Aorta (tissue), 5 donors: ENCODE data around the gene ARID1B. TPM values are rescaled to one million over a fixed set of nuclear protein-coding genes. Genes with fewer than 3 reads are reported as not detected.

Source experiments
- ATAC-seq: fragments of 200-7000 bp; cut with Tn5 transposase; one replicate; pipeline ENCODE4 v1.9.1; 2022; ENCODE audit warnings: moderate library complexity; ENCODE audit not compliant: low FRiP score
- DNase-seq, 2 donors: peaks; one replicate each; pipeline ENCODE4 v3.0.0-alpha.2; 2020
- H3K27ac ChIP-seq, 2 donors: one replicate each; pipeline ENCODE4 v1.5.1; 2013; ENCODE audit warnings: low read length in 2 of 2, mild to moderate bottlenecking in 2 of 2, moderate library complexity in 2 of 2, control low read depth in 1 of 2, inconsistent platforms in 1 of 2, low read depth in 1 of 2
- H3K27me3 ChIP-seq, 2 donors: one replicate each; pipeline ENCODE4 v1.6.1; 2013; ENCODE audit warnings: control low read depth in 1 of 2, low read length in 1 of 2, mild to moderate bottlenecking in 1 of 2, moderate library complexity in 1 of 2; ENCODE audit not compliant: insufficient read depth in 2 of 2, control insufficient read depth in 1 of 2
- H3K36me3 ChIP-seq, 2 donors: one replicate each; pipeline ENCODE4 v1.6.1; 2013; ENCODE audit warnings: control low read depth in 1 of 2, low read length in 1 of 2, mild to moderate bottlenecking in 1 of 2; ENCODE audit not compliant: insufficient read depth in 2 of 2, control insufficient read depth in 1 of 2
- H3K4me1 ChIP-seq, 2 donors: one replicate each; pipeline ENCODE4 v1.6.1; 2013; ENCODE audit warnings: low read length in 2 of 2, control low read depth in 1 of 2, mild to moderate bottlenecking in 1 of 2, moderate library complexity in 1 of 2; ENCODE audit not compliant: insufficient read depth in 2 of 2, control insufficient read depth in 1 of 2
- H3K4me3 ChIP-seq, 2 donors: one replicate each; pipeline ENCODE4 v1.5.1; 2013; ENCODE audit warnings: low read length in 2 of 2, control low read depth in 1 of 2, mild to moderate bottlenecking in 1 of 2
- H3K9me3 ChIP-seq: one replicate; pipeline ENCODE4 v1.6.1; 2013; ENCODE audit warnings: mild to moderate bottlenecking, low read length; ENCODE audit not compliant: control insufficient read depth
- WGBS, 2 donors: extraction: QIAGEN DNeasy Blood & Tissue Kit; methylation state at CpG; one replicate each; pipeline ENCODE4 v1.1.7; 2013; 5-methylcytosine and 5-hydroxymethylcytosine counted together
- intact Hi-C, 2 donors: fragments of 100-400 bp; cut with DNase I; formaldehyde crosslinking; loops; one replicate each; pipeline versions ENCODE4 v1.14.2 to v1.15.0; 2022
- polyA plus RNA-seq, 2 donors: library from polyadenylated mRNA; stranded (reverse); fragments of 200-250 nt; gene quantifications; one replicate each; pipeline ENCODE4 v1.2.3, GENCODE V29; 2013
- total RNA-seq, 2 donors: library from RNA; stranded (reverse); fragmentation: NEBNext Ultra II Directional; extraction: Animal tissue kit (Norgen Biotek cat#: 25700); gene quantifications; one replicate each; pipeline ENCODE4 v1.2.1, GENCODE V29; 2021
- donor health status: healthy with polysubstance abuse.
- donor health status: Bipolar disorder and iron deficiency.
- donor health status: DM: no; HTN: no; CAD: no.
- donor health status: DM: no; HTN: no; CAD: no.
- donor health status: DM: yes; HTN: yes; CAD: no.

ARID1B gene
- total and polyA plus RNA-seq, 4 donors: 6.5 to 143 (median 54.5) TPM

- Histone ChIP-seq H3K36me3 (no peaks in the 10 kb centered on the region), H3K27ac (no peak overlapping the region), H3K4me3 (no peak overlapping the region), H3K9me3 (no peaks in the 10 kb centered on the region), H3K4me1 (peaks cover 2 to 6% of the 10 kb centered on the region in 2 donors), H3K27me3 (no peaks in the 10 kb centered on the region)
- intact Hi-C loops: no loop called here
- ATAC-seq (no peak), DNase-seq (no peak)
- WGBS, 2 donors: 71 to 83% methylated on average over 2 of the region's 2 CpGs
Observed at GRCh38 chr6:156954191-156954590, 177.0 kb downstream of the ARID1B start.

GRCh38 chr6:156954816-156955215, 177.6 kb downstream of the ARID1B start:
- DNase-seq: no peak
- H3K4me1 ChIP-seq: peaks cover 0 to 6% of the 10 kb centered on the region in 2 donors
- H3K27ac ChIP-seq: no peak overlapping the region
- H3K9me3 ChIP-seq: no peaks in the 10 kb centered on the region
- no peaks in the 10 kb centered on the region for H3K27me3 ChIP-seq
- H3K4me3 ChIP-seq: no peak overlapping the region
- no peaks in the 10 kb centered on the region for H3K36me3 ChIP-seq
- no peak for ATAC-seq
- WGBS, 2 donors: 96 to 97% methylated on average over 12 of the region's 12 CpGs
- intact Hi-C loops: no loop called here

DNA sequence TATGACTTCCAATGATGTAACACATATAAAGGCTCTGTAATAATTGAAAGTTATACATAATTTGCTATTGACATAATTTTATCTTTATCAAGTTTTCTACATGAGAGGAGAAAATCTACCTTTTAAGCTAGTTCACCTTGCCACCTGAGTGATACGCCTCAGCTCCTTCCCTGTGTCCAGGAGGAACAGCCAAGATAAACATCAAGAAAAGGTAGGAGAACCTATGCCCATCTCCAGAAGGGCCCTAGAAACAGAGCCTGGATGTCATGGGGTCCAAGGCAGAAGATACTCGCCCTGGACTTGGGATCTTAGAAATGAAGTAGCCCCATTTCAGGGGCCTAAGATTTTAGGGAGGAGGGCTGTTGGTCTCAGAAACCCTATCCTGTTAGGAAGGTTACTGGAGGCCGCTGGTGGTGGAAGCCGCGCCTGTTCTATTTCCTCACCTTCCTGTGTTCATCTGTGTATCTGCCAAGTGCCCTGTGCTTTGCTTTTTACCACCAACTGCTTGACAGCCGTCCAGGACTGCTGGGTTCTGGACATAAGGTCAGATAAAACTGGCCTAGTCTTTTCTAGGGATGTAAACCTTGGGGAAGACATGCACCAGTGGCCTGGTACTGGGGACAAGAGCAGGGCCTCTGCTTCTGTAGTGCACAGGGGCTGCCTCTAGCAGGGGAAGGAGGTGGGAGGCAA, 178.5 kb downstream of the ARID1B start:
- Histone ChIP-seq H3K4me3 (no peak overlapping the region), H3K27me3 (no peaks in the 10 kb centered on the region), H3K27ac (peak overlapping the region in 1 of 2 donors; percentile 30), H3K4me1 (peaks cover 0 to 6% of the 10 kb centered on the region in 2 donors), H3K36me3 (no peaks in the 10 kb centered on the region), H3K9me3 (no peaks in the 10 kb centered on the region)
- ATAC-seq: peak; percentile 61
- intact Hi-C loops: no loop called here
- DNase-seq: peak in 1 of 2 donors; percentile 56
- 48 to 68% methylated on average over 6 of the region's 6 CpGs for WGBS, 2 donors

GRCh38 chr6:156956286-156956685, 179.1 kb downstream of the ARID1B start:
- peak; percentile 6 for ATAC-seq
- intact Hi-C loops: no loop called here
- DNase-seq: no peak
- Histone ChIP-seq H3K27ac (no peak overlapping the region), H3K4me3 (no peak overlapping the region), H3K4me1 (peaks cover 0 to 6% of the 10 kb centered on the region in 2 donors), H3K36me3 (no peaks in the 10 kb centered on the region), H3K9me3 (no peaks in the 10 kb centered on the region), H3K27me3 (no peaks in the 10 kb centered on the region)

- ATAC-seq (no peak), DNase-seq (no peak)
- Histone ChIP-seq H3K36me3 (no peaks in the 10 kb centered on the region), H3K9me3 (no peaks in the 10 kb centered on the region), H3K27me3 (no peaks in the 10 kb centered on the region), H3K4me1 (peaks cover 0 to 6% of the 10 kb centered on the region in 2 donors), H3K4me3 (no peak overlapping the region), H3K27ac (no peak overlapping the region)
- 62 to 72% methylated on average over 3 of the region's 3 CpGs for WGBS, 2 donors
- intact Hi-C loops: no loop called here
Observed at GRCh38 chr6:156957931-156958547, 180.9 kb downstream of the ARID1B start.

- peaks cover 2 to 6% of the 10 kb centered on the region in 2 donors for H3K4me1 ChIP-seq
- H3K9me3 ChIP-seq: no peaks in the 10 kb centered on the region
- intact Hi-C loops: no loop called here
Observed at GRCh38 chr6:156960525-156960924, 183.3 kb downstream of the ARID1B start.

GRCh38 chr6:156961282-156961892, 184.2 kb downstream of the ARID1B start:
- H3K4me3 ChIP-seq: no peak overlapping the region
- H3K27ac ChIP-seq: no peak overlapping the region
- no peaks in the 10 kb centered on the region for H3K27me3 ChIP-seq
- H3K4me1 ChIP-seq: peaks cover 0 to 2% of the 10 kb centered on the region in 2 donors
- H3K36me3 ChIP-seq: no peaks in the 10 kb centered on the region
- DNase-seq: no peak
- H3K9me3 ChIP-seq: no peaks in the 10 kb centered on the region
- intact Hi-C loops: no loop called here
- no peak for ATAC-seq
- 94 to 95% methylated on average over 17 of the region's 17 CpGs for WGBS, 2 donors

More at GRCh38 chr6:156960525-156960924, 183.3 kb downstream of the ARID1B start:
- DNase-seq: no peak
- no peak overlapping the region for H3K4me3 ChIP-seq
- H3K36me3 ChIP-seq: no peaks in the 10 kb centered on the region
- H3K27me3 ChIP-seq: no peaks in the 10 kb centered on the region
- no peak overlapping the region for H3K27ac ChIP-seq
- ATAC-seq: no peak

- Histone ChIP-seq H3K27me3 (no peaks in the 10 kb centered on the region), H3K36me3 (no peaks in the 10 kb centered on the region), H3K4me3 (no peak overlapping the region), H3K4me1 (peaks cover 0 to 2% of the 10 kb centered on the region in 2 donors), H3K9me3 (no peaks in the 10 kb centered on the region), H3K27ac (peak overlapping the region in 1 of 2 donors; percentile 64)
- intact Hi-C loops: no loop called here
- ATAC-seq: peak; percentile 22
- WGBS, 2 donors: 42 to 52% methylated on average over 10 of the region's 10 CpGs
- no peak for DNase-seq
Observed at GRCh38 chr6:156963712-156964700, 186.8 kb downstream of the ARID1B start.
